ENCODE results near the gene ZNF710.

ZNF710 gene

DNA sequence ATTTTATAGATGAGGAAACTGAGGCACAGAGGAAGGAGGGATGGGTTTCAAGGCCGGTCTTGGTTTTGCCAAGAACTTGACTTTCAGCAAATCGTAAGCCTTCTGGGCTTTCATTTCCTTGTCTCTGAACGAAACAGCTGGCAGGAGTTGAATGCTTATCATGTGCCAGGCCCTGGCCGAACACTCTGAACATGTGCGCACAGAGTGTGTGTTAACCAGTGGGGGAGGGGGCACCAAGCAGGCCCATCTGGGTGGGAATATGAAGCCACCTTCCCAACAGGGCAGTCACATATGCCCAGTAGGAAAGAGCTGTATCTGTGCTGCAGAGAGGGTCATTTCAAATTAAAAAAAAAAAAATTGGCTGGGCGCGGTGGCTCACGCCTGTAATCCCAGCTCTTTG is 29.3 kb downstream of the ZNF710 start:
- Histone ChIP-seq H3K9me3 (ENCODE audit: control insufficient read depth, insufficient read depth, low read length) (no peaks in the 10 kb centered on the region), H3K4me1 (ENCODE audit: control insufficient read depth, insufficient read depth, low read length) (peaks cover 7% of the 10 kb centered on the region), H3K27ac (ENCODE audit: low read length) (no peak overlapping the region), H3K27me3 (ENCODE audit: control insufficient read depth, insufficient read depth, low read length) (no peaks in the 10 kb centered on the region), H3K4me3 (ENCODE audit: low read length) (no peak overlapping the region), H3K36me3 (ENCODE audit: control insufficient read depth, insufficient read depth, low read length) (no peaks in the 10 kb centered on the region)
- DNase-seq (ENCODE audit: low read depth, low spot score): no peak
- WGBS (ENCODE audit: insufficient coverage, insufficient read length): no CpG with 5 or more reads among the region's 8 CpGs

DNA sequence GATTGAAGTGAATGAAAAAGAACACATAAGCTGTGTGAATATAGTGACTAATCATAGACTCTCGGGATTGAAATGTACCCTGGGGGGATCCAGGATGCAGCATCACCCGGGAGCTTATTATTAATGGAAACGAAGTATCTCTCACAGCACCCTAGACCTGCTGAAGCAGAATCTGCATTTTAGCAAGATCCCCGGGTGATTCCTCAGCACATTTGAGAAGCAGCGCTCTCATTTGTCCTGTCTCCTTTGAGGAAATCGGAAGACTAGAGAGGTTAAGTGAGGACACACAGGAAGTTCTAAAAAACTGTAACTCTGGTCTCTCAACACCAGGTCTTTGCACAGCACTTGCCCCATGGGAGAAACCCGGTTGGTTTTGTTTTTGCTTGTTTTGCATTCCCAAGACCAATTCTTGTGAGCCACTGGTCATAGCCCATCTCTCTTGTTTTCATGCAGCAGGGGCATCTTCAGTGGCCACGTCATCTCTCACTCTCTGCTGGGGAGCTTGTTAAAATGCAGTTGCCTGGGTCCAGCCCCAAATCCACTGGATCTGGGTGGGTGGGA is 30.2 kb downstream of the ZNF710 start:
- Histone ChIP-seq H3K9me3 (ENCODE audit: control insufficient read depth, insufficient read depth, low read length) (no peaks in the 10 kb centered on the region), H3K27ac (ENCODE audit: low read length) (no peak overlapping the region), H3K27me3 (ENCODE audit: control insufficient read depth, insufficient read depth, low read length) (no peaks in the 10 kb centered on the region), H3K4me1 (ENCODE audit: control insufficient read depth, insufficient read depth, low read length) (peaks cover 9% of the 10 kb centered on the region), H3K4me3 (ENCODE audit: low read length) (no peak overlapping the region), H3K36me3 (ENCODE audit: control insufficient read depth, insufficient read depth, low read length) (no peaks in the 10 kb centered on the region)
- no peak for DNase-seq (ENCODE audit: low read depth, low spot score)
- no CpG with 5 or more reads among the region's 8 CpGs for WGBS (ENCODE audit: insufficient coverage, insufficient read length)

DNA sequence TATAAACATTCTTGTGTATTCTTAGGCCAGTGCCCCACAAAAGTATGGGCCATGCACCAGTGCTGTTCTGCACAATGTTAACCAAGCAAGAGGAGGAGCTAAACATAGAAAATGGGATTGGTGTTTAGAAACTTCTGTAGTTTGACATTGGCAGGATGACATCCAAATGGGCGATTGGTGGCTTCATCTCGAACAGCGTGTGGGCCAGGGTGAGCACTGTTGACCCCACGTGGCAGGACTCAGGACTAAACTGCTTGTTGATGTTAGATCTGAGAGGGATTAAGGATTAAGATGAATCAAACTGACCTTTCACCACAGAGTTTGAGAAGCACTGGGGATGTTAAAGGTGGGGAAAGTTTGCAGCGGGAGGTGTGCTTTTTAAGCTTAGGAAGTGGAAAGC is 31.9 kb downstream of the ZNF710 start:
- Histone ChIP-seq H3K36me3 (ENCODE audit: control insufficient read depth, insufficient read depth, low read length) (no peaks in the 10 kb centered on the region), H3K27ac (ENCODE audit: low read length) (no peak overlapping the region), H3K4me3 (ENCODE audit: low read length) (no peak overlapping the region), H3K9me3 (ENCODE audit: control insufficient read depth, insufficient read depth, low read length) (no peaks in the 10 kb centered on the region), H3K27me3 (ENCODE audit: control insufficient read depth, insufficient read depth, low read length) (no peaks in the 10 kb centered on the region), H3K4me1 (ENCODE audit: control insufficient read depth, insufficient read depth, low read length) (peaks cover 9% of the 10 kb centered on the region)
- WGBS (ENCODE audit: insufficient coverage, insufficient read length): no CpG with 5 or more reads among the region's 5 CpGs
- no peak for DNase-seq (ENCODE audit: low read depth, low spot score)

DNA sequence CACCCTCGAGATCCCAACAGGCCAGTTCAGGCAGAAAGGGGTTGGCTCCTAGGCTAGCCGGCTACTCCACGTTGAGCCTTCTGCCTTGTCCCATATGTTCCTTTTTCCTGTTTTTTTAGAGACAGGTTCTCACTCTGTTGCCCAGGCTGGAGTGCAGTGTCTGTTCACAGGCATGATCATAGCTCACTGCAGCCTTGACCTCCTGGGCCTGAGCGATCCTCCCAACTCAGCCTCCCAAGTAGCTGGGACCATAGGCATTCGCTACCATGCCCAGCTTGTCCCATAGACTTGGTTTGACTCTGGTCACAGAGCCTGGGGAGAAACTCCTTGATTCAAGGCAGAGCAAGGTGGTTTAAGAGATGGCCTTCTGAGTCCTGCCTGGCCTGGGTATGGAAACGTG is 32.3 kb downstream of the ZNF710 start:
- Histone ChIP-seq H3K27me3 (ENCODE audit: control insufficient read depth, insufficient read depth, low read length) (no peaks in the 10 kb centered on the region), H3K4me3 (ENCODE audit: low read length) (no peak overlapping the region), H3K27ac (ENCODE audit: low read length) (no peak overlapping the region), H3K36me3 (ENCODE audit: control insufficient read depth, insufficient read depth, low read length) (no peaks in the 10 kb centered on the region), H3K4me1 (ENCODE audit: control insufficient read depth, insufficient read depth, low read length) (peaks cover 9% of the 10 kb centered on the region), H3K9me3 (ENCODE audit: control insufficient read depth, insufficient read depth, low read length) (no peaks in the 10 kb centered on the region)
- no peak for DNase-seq (ENCODE audit: low read depth, low spot score)
- no CpG with 5 or more reads among the region's 6 CpGs for WGBS (ENCODE audit: insufficient coverage, insufficient read length)

DNA sequence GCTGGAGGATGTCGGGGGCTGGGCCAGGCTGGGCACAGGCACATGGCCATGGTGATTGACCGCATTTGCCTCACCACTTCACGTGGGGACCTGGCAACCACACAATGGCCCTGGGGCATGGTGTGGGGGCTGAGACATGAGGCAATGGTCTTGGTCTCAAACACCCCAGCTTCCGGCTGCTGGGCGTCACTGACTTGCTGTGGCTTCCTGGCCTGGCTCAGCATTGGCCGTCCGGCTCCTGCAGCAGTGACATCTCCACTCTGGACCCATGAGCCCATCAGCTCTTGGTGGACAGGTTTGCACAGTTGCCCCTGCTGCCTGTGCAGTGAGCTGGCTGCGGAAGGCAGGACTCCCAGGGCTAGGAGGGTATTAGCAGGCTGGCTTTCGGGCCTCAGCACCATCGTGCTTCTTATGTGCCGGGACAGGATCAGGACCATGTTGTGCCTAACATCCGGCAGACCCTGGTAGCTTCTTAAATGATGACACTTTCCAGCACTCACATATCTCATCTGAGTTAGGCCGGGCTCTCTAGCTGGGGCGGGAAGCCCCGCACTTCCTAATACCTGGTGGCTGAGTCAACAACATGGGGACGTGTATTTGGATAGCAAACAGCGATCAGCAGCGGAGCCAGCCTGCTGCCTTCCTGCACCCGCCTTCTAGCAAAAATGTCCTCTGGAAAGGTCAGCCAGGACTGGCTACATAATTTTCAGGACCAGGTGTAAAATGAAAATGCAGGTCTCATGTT is 34.1 kb downstream of the ZNF710 start:
- no peaks in the 10 kb centered on the region for H3K36me3 ChIP-seq (ENCODE audit: control insufficient read depth, insufficient read depth, low read length)
- H3K4me1 ChIP-seq (ENCODE audit: control insufficient read depth, insufficient read depth, low read length): peaks cover 10% of the 10 kb centered on the region
- DNase-seq (ENCODE audit: low read depth, low spot score): no peak
- H3K9me3 ChIP-seq (ENCODE audit: control insufficient read depth, insufficient read depth, low read length): no peaks in the 10 kb centered on the region
- WGBS (ENCODE audit: insufficient coverage, insufficient read length): no CpG with 5 or more reads among the region's 19 CpGs
- H3K27ac ChIP-seq (ENCODE audit: low read length): no peak overlapping the region
- no peak overlapping the region for H3K4me3 ChIP-seq (ENCODE audit: low read length)
- no peaks in the 10 kb centered on the region for H3K27me3 ChIP-seq (ENCODE audit: control insufficient read depth, insufficient read depth, low read length)

DNA sequence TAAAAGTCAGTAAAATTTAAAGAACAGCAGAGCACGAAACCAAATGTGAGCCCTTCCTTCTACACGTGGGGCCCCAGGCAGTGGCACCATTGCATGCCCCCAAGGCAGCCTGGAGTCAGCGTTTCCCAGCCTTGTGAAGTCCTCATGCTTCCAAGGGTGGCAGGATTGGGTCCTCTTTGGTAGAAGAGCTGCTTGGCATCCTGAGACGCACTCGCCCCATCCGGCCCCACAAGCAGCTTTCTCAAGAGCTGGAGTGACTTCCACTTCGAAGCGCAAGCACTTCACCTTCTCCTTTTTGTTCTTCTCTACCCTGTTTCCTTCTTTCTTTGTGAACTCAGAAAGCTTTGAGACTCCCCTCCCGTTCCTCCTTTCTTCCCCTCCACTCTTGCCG is 34.7 kb downstream of the ZNF710 start:
- Histone ChIP-seq H3K36me3 (ENCODE audit: control insufficient read depth, insufficient read depth, low read length) (no peaks in the 10 kb centered on the region), H3K4me3 (ENCODE audit: low read length) (no peak overlapping the region), H3K27me3 (ENCODE audit: control insufficient read depth, insufficient read depth, low read length) (no peaks in the 10 kb centered on the region), H3K27ac (ENCODE audit: low read length) (no peak overlapping the region), H3K4me1 (ENCODE audit: control insufficient read depth, insufficient read depth, low read length) (peaks cover 10% of the 10 kb centered on the region), H3K9me3 (ENCODE audit: control insufficient read depth, insufficient read depth, low read length) (no peaks in the 10 kb centered on the region)
- no CpG with 5 or more reads among the region's 10 CpGs for WGBS (ENCODE audit: insufficient coverage, insufficient read length)
- no peak for DNase-seq (ENCODE audit: low read depth, low spot score)

DNA sequence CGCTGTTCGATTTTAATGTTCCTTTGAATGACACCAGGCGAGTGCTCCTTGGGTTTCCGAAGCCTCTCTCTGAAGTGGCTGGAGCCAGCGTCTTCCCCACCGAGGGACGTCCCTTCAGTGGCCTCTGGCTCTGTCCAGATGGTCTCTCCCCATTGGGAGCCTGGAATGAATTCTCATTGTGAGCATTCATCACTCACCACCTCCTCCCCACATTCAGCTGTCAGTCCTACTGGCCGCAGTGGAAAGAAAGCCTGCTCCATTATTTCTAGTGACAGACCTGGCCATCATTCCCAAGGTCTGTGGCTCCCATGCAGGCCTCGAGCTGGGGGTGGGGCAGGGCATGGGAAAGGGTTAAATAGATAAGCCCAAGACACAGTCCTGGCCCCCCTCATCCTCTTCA is 35.2 kb downstream of the ZNF710 start:
- H3K36me3 ChIP-seq (ENCODE audit: control insufficient read depth, insufficient read depth, low read length): no peaks in the 10 kb centered on the region
- peaks cover 10% of the 10 kb centered on the region for H3K4me1 ChIP-seq (ENCODE audit: control insufficient read depth, insufficient read depth, low read length)
- H3K27ac ChIP-seq (ENCODE audit: low read length): no peak overlapping the region
- no CpG with 5 or more reads among the region's 9 CpGs for WGBS (ENCODE audit: insufficient coverage, insufficient read length)
- H3K4me3 ChIP-seq (ENCODE audit: low read length): no peak overlapping the region
- DNase-seq (ENCODE audit: low read depth, low spot score): no peak
- H3K27me3 ChIP-seq (ENCODE audit: control insufficient read depth, insufficient read depth, low read length): no peaks in the 10 kb centered on the region
- no peaks in the 10 kb centered on the region for H3K9me3 ChIP-seq (ENCODE audit: control insufficient read depth, insufficient read depth, low read length)

DNA sequence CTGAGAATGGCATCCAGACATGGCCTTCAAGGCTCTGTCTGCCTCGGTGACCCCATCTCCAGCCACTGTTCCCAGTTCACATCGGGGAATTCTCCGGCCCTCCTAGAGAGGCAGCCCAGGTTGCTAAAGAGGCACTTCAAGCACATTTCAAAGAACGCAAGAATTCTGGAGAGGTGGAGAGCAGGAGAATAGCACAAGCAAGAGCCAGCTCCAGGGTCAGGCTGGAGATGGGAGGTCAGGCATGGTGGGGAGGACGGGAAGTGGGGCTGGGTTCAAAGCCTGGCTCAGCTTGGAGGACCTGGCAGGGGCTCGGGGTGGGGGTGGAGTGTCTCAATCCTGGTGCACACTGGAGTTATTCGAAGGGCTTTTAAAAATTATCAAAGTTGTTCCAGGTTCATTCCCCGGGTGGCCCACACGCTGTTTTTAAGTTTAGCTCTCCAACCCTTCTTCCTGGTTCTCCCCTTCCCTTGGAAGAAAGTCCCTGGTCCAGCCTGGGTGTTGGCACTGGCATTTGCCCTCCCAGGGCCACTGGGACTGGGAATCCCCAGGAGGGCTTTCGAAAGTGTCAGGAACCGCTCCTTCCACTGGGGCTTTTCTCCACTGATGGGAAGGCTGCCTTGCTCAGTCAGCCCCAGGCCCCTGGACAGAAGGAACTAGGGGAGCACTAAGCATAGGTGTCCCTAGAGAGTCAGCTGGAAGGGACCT is 35.8 kb downstream of the ZNF710 start:
- Histone ChIP-seq H3K4me3 (ENCODE audit: low read length) (no peak overlapping the region), H3K4me1 (ENCODE audit: control insufficient read depth, insufficient read depth, low read length) (peaks cover 8% of the 10 kb centered on the region), H3K9me3 (ENCODE audit: control insufficient read depth, insufficient read depth, low read length) (no peaks in the 10 kb centered on the region), H3K27ac (ENCODE audit: low read length) (no peak overlapping the region), H3K27me3 (ENCODE audit: control insufficient read depth, insufficient read depth, low read length) (no peaks in the 10 kb centered on the region), H3K36me3 (ENCODE audit: control insufficient read depth, insufficient read depth, low read length) (no peaks in the 10 kb centered on the region)
- no CpG with 5 or more reads among the region's 11 CpGs for WGBS (ENCODE audit: insufficient coverage, insufficient read length)
- DNase-seq (ENCODE audit: low read depth, low spot score): no peak

DNA sequence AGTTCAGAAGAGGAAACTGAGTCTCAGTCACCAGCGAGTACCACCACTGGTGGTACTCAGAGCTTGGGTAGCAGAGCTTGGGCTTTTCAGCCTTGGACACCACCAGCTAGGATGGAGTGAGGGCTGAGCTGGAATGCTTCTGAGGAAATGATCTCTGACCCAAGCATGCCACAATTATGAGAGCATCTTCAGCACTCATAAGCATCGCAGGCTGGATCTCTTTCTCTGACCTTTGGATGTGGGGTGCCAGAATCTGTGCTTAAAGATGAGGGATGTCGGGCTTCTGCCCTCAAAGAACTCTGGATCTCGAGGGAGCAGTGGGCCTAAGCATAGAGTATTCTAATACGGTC is 36.4 kb downstream of the ZNF710 start:
- Histone ChIP-seq H3K4me1 (ENCODE audit: control insufficient read depth, insufficient read depth, low read length) (peaks cover 8% of the 10 kb centered on the region), H3K4me3 (ENCODE audit: low read length) (no peak overlapping the region), H3K9me3 (ENCODE audit: control insufficient read depth, insufficient read depth, low read length) (no peaks in the 10 kb centered on the region), H3K36me3 (ENCODE audit: control insufficient read depth, insufficient read depth, low read length) (no peaks in the 10 kb centered on the region), H3K27me3 (ENCODE audit: control insufficient read depth, insufficient read depth, low read length) (no peaks in the 10 kb centered on the region), H3K27ac (ENCODE audit: low read length) (no peak overlapping the region)
- DNase-seq (ENCODE audit: low read depth, low spot score): no peak
- no CpG with 5 or more reads among the region's 5 CpGs for WGBS (ENCODE audit: insufficient coverage, insufficient read length)

DNA sequence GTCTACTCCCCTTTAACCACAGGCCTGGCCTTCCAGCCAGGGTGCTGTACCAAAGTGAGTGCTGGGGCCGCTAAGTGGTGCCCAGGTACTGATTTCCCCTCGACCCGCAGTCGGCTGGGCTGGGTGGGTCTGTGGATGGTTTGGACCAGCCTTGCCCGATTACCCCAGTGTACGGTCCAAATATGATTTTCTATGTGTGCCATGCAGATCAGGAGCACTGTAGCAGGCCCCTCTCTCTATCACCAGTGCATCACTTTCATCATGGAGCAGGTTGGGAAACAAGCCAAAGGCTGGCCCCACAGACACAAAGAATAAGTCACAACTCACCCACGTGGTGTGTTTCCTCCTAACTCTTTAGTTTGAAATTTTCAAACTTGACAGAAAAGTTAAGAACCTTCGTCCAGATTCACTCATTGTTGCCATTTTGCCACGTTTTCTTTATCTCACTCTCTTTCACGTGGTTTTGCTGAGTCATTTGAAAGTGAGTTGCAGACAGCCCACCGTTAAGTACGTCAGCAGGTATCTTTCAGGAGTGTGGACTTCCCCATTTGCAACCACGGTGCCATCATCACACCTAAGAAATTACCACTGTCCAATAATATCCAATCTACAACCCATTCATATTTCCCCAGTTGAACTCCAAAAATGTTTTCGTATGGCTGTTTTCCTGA is 37.0 kb downstream of the ZNF710 start:
- Histone ChIP-seq H3K4me3 (ENCODE audit: low read length) (no peak overlapping the region), H3K27me3 (ENCODE audit: control insufficient read depth, insufficient read depth, low read length) (no peaks in the 10 kb centered on the region), H3K27ac (ENCODE audit: low read length) (no peak overlapping the region), H3K9me3 (ENCODE audit: control insufficient read depth, insufficient read depth, low read length) (no peaks in the 10 kb centered on the region), H3K4me1 (ENCODE audit: control insufficient read depth, insufficient read depth, low read length) (peaks cover 8% of the 10 kb centered on the region), H3K36me3 (ENCODE audit: control insufficient read depth, insufficient read depth, low read length) (no peaks in the 10 kb centered on the region)
- no peak for DNase-seq (ENCODE audit: low read depth, low spot score)
- WGBS (ENCODE audit: insufficient coverage, insufficient read length): no CpG with 5 or more reads among the region's 14 CpGs
